Right lobe of liver (tissue), 6 donors: ENCODE results near the gene MED26. TPM values are rescaled to one million over a fixed set of nuclear protein-coding genes. Genes with fewer than 3 reads are reported as not detected.

ENCODE experiments used
- ATAC-seq, 4 donors: fragments of 200-7000 bp; cut with Tn5 transposase; one replicate each; pipeline ENCODE4 v1.9.1; 2020; ENCODE audit warnings: mild to moderate bottlenecking in 4 of 4, moderate library complexity in 4 of 4
- DNase-seq, 3 donors: peaks; one replicate each; pipeline ENCODE4 v3.0.0-alpha.2; 2020
- H3K27ac ChIP-seq, 3 donors: fragments of 200-600 bp; one replicate each; pipeline ENCODE4 v1.8.0; 2022
- H3K27me3 ChIP-seq, 2 donors: fragments of 200-600 bp; one replicate each; pipeline ENCODE4 v1.8.0; 2022
- H3K36me3 ChIP-seq, 4 donors: fragments of 200-600 bp; sonication (generic) in 1 of 4; one replicate each; pipeline versions ENCODE4 v1.5.1 to v1.8.0; 2017 to 2022; ENCODE audit warnings: control low read depth in 1 of 4
- H3K4me1 ChIP-seq, 4 donors: fragments of 200-600 bp; sonication (generic) in 1 of 4; one replicate each; pipeline versions ENCODE4 v1.5.1 to v1.8.0; 2017 to 2022; ENCODE audit warnings: control low read depth in 1 of 4
- H3K4me3 ChIP-seq, 3 donors: fragments of 200-600 bp; one replicate each; pipeline ENCODE4 v1.8.0; 2022
- H3K9me3 ChIP-seq, 4 donors: fragments of 200-600 bp; sonication (generic) in 1 of 4; one replicate each; pipeline versions ENCODE4 v1.5.1 to v1.8.0; 2017 to 2022; ENCODE audit warnings: control low read depth in 1 of 4
- CTCF ChIP-seq, 4 donors: fragments of 200-600 bp in 3 of 4; fragments of 450-650 bp in 1 of 4; IDR thresholded peaks; one replicate each; pipeline versions ENCODE4 v1.5.1 to v1.8.0; 2016 to 2022; ENCODE audit warnings: antibody characterized with exemption in 4 of 4, mild to moderate bottlenecking in 2 of 4
- POLR2A ChIP-seq: fragments of 450-650 bp; IDR thresholded peaks from one replicate; pipeline ENCODE4 v1.6.1; 2017; ENCODE audit warnings: antibody characterized with exemption, mild to moderate bottlenecking
- WGBS: methylation state at CpG from one replicate; pipeline ENCODE4 v1.1.6; 2018; ENCODE audit warnings: low coverage, low lambda C conversion rate; ENCODE audit not compliant: insufficient coverage; ENCODE audit errors: missing lambda C conversion rate; 5-methylcytosine and 5-hydroxymethylcytosine counted together
- intact Hi-C, 2 donors: fragments of 100-400 bp; cut with DNase I; formaldehyde crosslinking; loops; one replicate each; pipeline versions ENCODE4 v1.11.2 to v1.14.1; 2022
- total RNA-seq, 6 experiments: library from RNA; depleted of rRNA in 2 of 6; stranded (reverse); fragments of >200 nt in 2 of 6; fragmentation: NEBNext Ultra II Directional in 3 of 6; extraction: Animal tissue kit (Norgen Biotek cat#: 25700) in 3 of 6; gene quantifications; one replicate each; pipeline versions ENCODE4 v1.1.0 to v1.2.4, GENCODE V29; 2016 to 2023
- donor health status: DM: no; HTN: yes; CAD: no.
- donor health status: DM: no; HTN: no; CAD: no.
- donor health status: DM: no; HTN: no; CAD: no.
- donor health status: DM: no; HTN: yes; CAD: no.
- donor health status: DM: no; HTN: yes; CAD: no.

The MED26 gene
- total RNA-seq, 6 experiments from 2014 or later, result 3.4 to 5.4 (median 4.4) TPM

GRCh38 chr19:16624236-16624635 is 3.8 kb downstream of the MED26 start:
- 76% methylated on average over 7 of the region's 10 CpGs for WGBS
- intact Hi-C loops, result no loop called here

GRCh38 chr19:16623576-16623975 is 4.4 kb downstream of the MED26 start:
- no peak for DNase-seq

More at GRCh38 chr19:16624236-16624635, 3.8 kb downstream of the MED26 start:
- peaks cover 0 to 22% (median 9%) of the 10 kb centered on the region in 4 donors for H3K4me1 ChIP-seq
- peaks cover 0 to 4% (median under 1%) of the 10 kb centered on the region in 4 donors for H3K36me3 ChIP-seq
- DNase-seq (no peak), ATAC-seq (no peak)
- H3K4me3 ChIP-seq, result no peak overlapping the region
- no peak overlapping the region for H3K27ac ChIP-seq
- H3K27me3 ChIP-seq, result no peaks in the 10 kb centered on the region
- H3K9me3 ChIP-seq, result no peaks in the 10 kb centered on the region
- TF ChIP-seq POLR2A (no peak), CTCF (IDR thresholded peaks at IDR 0.05) (no peak)

GRCh38 chr19:16623066-16623465 is 4.9 kb downstream of the MED26 start:
- WGBS, result no CpG with 5 or more reads among the region's 2 CpGs
- no peaks in the 10 kb centered on the region for H3K27me3 ChIP-seq
- H3K4me1 ChIP-seq, result peaks cover 0 to 20% (median 7%) of the 10 kb centered on the region in 4 donors
- no peak overlapping the region for H3K27ac ChIP-seq
- H3K4me3 ChIP-seq, result no peak overlapping the region
- no peaks in the 10 kb centered on the region for H3K9me3 ChIP-seq
- no peak for ATAC-seq
- DNase-seq, result no peak
- peaks cover 0 to 4% (median under 1%) of the 10 kb centered on the region in 4 donors for H3K36me3 ChIP-seq
- TF ChIP-seq CTCF (IDR thresholded peaks at IDR 0.05) (no peak), POLR2A (no peak)
- intact Hi-C loops, result no loop called here

More at GRCh38 chr19:16623576-16623975, 4.4 kb downstream of the MED26 start:
- Histone ChIP-seq H3K4me1 (peaks cover 0 to 20% (median 7%) of the 10 kb centered on the region in 4 donors), H3K27me3 (no peaks in the 10 kb centered on the region), H3K27ac (no peak overlapping the region), H3K36me3 (peaks cover 0 to 4% (median under 1%) of the 10 kb centered on the region in 4 donors), H3K9me3 (no peaks in the 10 kb centered on the region), H3K4me3 (no peak overlapping the region)
- TF ChIP-seq POLR2A (no peak), CTCF (IDR thresholded peaks at IDR 0.05) (no peak)
- WGBS, result 79% methylated on average over 5 of the region's 6 CpGs
- ATAC-seq, result no peak
- intact Hi-C loops, result no loop called here

- DNase-seq (no peak), ATAC-seq (no peak)
- WGBS, result 80% methylated on average over 1 of the region's 7 CpGs
- no peaks in the 10 kb centered on the region for H3K9me3 ChIP-seq
- TF ChIP-seq CTCF (IDR thresholded peaks at IDR 0.05) (no peak), POLR2A (no peak)
- H3K27ac ChIP-seq, result no peak overlapping the region
- intact Hi-C loops, result no loop called here
- H3K27me3 ChIP-seq, result no peaks in the 10 kb centered on the region
- no peak overlapping the region for H3K4me3 ChIP-seq
- H3K4me1 ChIP-seq, result peaks cover 0 to 12% (median 4%) of the 10 kb centered on the region in 4 donors
- H3K36me3 ChIP-seq, result peaks cover 0 to 4% (median under 1%) of the 10 kb centered on the region in 4 donors
These were observed 6.7 kb downstream of the MED26 start for GRCh38 chr19:16621165-16621800.
